SK-N-SH (cell line): Measurements from ENCODE around the gene TRMU. TPM values are rescaled to one million over a fixed set of nuclear protein-coding genes. Genes with fewer than 3 reads are reported as not detected.

Experiments used
- CTCF ChIA-PET: fragments of 300-600, 350-600 bp; formaldehyde crosslinking; extraction: SDS; loops from one replicate; lab custom pipeline; 2021; lab: Yijun Ruan, JAX
- POLR2A ChIA-PET: fragments of 350-600 bp; sonication (Branson Sonifier 250); formaldehyde crosslinking; extraction: SDS; loops from one replicate; lab custom pipeline; 2020; ENCODE audit warnings: antibody characterized with exemption, inconsistent platforms; lab: Yijun Ruan, JAX
- DNase-seq: peaks from one replicate; pipeline ENCODE4 v3.0.0; 2012
- H2AFZ ChIP-seq: fragments of 200-600 bp; sonication (generic); 2 replicates; pipeline ENCODE4 v1.8.1; 2016; ENCODE audit warnings: antibody characterized with exemption, mild to moderate bottlenecking, low read depth
- H3F3A ChIP-seq: fragments of 200-600 bp; sonication (generic); replicated peaks from 2 replicates; pipeline ENCODE3; 2016; ENCODE audit warnings: antibody characterized with exemption, mild to moderate bottlenecking; ENCODE audit not compliant: insufficient read depth
- H3K27ac ChIP-seq, 2 experiments: fragments of 200-500 bp in 1 of 2; fragments of 200-600 bp in 1 of 2; sonication (Bioruptor generic) in 1 of 2; sonication (generic), shearing (Covaris generic) in 1 of 2; 2 replicates each; pipeline versions ENCODE4 v1.5.1 to v1.6.1; 2014 to 2016; ENCODE audit warnings: low read depth in 2 of 2, inconsistent platforms in 1 of 2, low read length in 1 of 2, mild to moderate bottlenecking in 1 of 2, mixed read lengths in 1 of 2
- H3K27me3 ChIP-seq: fragments of 200-600 bp; sonication (generic), shearing (Covaris generic); 2 replicates; pipeline ENCODE4 v1.6.1; 2016; ENCODE audit warnings: mixed run types; ENCODE audit not compliant: insufficient read depth
- H3K36me3 ChIP-seq, 2 experiments: fragments of 200-500 bp in 1 of 2; fragments of 200-600 bp in 1 of 2; sonication (Bioruptor generic) in 1 of 2; sonication (generic) in 1 of 2; replicated peaks in 1 of 2; 2 replicates each; pipeline versions ENCODE3 to v1.5.1; 2014 to 2016; ENCODE audit warnings: low read length in 1 of 2, mild to moderate bottlenecking in 1 of 2; ENCODE audit not compliant: insufficient read depth in 2 of 2, control insufficient read depth in 1 of 2
- H3K4me1 ChIP-seq, 2 experiments: fragments of 200-500 bp in 1 of 2; fragments of 200-600 bp in 1 of 2; sonication (Bioruptor generic) in 1 of 2; sonication (generic), shearing (Covaris generic) in 1 of 2; 2 replicates each; pipeline versions ENCODE4 v1.5.1 to v1.6.1; 2014 to 2016; ENCODE audit warnings: low read depth in 1 of 2, low read length in 1 of 2, mixed run types in 1 of 2; ENCODE audit not compliant: insufficient read depth in 2 of 2, control insufficient read depth in 1 of 2
- H3K4me2 ChIP-seq: fragments of 200-600 bp; sonication (generic), shearing (Covaris generic); 2 replicates; pipeline ENCODE4 v1.6.1; 2017; ENCODE audit warnings: mixed run types
- H3K4me3 ChIP-seq, 2 experiments: fragments of 200-500 bp in 1 of 2; fragments of 200-600 bp in 1 of 2; sonication (Bioruptor generic) in 1 of 2; sonication (generic), shearing (Covaris generic) in 1 of 2; 2 replicates each; pipeline versions ENCODE4 v1.5.1 to v1.8.1; 2014 to 2016; ENCODE audit warnings: low read depth in 2 of 2, inconsistent platforms in 1 of 2, low read length in 1 of 2, mild to moderate bottlenecking in 1 of 2, mixed read lengths in 1 of 2, moderate library complexity in 1 of 2
- H3K79me2 ChIP-seq: fragments of 200-600 bp; sonication (generic); 2 replicates; pipeline ENCODE4 v1.8.1; 2017; ENCODE audit warnings: mild to moderate bottlenecking; ENCODE audit not compliant: insufficient read depth
- H3K9ac ChIP-seq: fragments of 200-600 bp; sonication (generic); 2 replicates; pipeline ENCODE4 v1.6.1; 2017; ENCODE audit warnings: mixed run types
- H3K9me2 ChIP-seq: fragments of 200-600 bp; sonication (generic); 2 replicates; pipeline ENCODE4 v1.6.1; 2017; ENCODE audit warnings: mixed run types
- H3K9me3 ChIP-seq: fragments of 200-600 bp; sonication (generic); 2 replicates; pipeline ENCODE4 v1.6.1; 2017; ENCODE audit warnings: mixed run types, mild to moderate bottlenecking, moderate library complexity
- H4K20me1 ChIP-seq: fragments of 200-600 bp; sonication (generic); 2 replicates; pipeline ENCODE4 v1.6.1; 2017; ENCODE audit warnings: mild to moderate bottlenecking, mixed run types; ENCODE audit not compliant: insufficient read depth
- CHD2 ChIP-seq: fragments of 150-350 bp; IDR thresholded peaks from 2 replicates; pipeline ENCODE4 v1.6.1; 2018; ENCODE audit warnings: low read length; ENCODE audit not compliant: partially characterized antibody
- EZH2phosphoT487 ChIP-seq: fragments of 200-600 bp; sonication (generic); IDR thresholded peaks from 2 replicates; pipeline ENCODE4 v1.6.1; 2017; ENCODE audit warnings: low read depth, mixed run types, mild to moderate bottlenecking, antibody characterized with exemption, moderate library complexity, borderline replicate concordance
- FOSL2 ChIP-seq: IDR thresholded peaks from 2 replicates; pipeline ENCODE4 v1.4.0; 2012; ENCODE audit warnings: low read depth, mild to moderate bottlenecking, moderate library complexity, borderline replicate concordance
- GABPA ChIP-seq: IDR thresholded peaks from 2 replicates; pipeline ENCODE4 v1.4.0; 2012; ENCODE audit warnings: low read depth, mild to moderate bottlenecking
- JUND ChIP-seq: IDR thresholded peaks from 2 replicates; pipeline ENCODE4 v1.4.0; 2012
- NRF1 ChIP-seq: IDR thresholded peaks from 2 replicates; pipeline ENCODE4 v1.6.1; 2012; ENCODE audit warnings: low read depth, mild to moderate bottlenecking, low read length
- RAD21 ChIP-seq: IDR thresholded peaks from 2 replicates; pipeline ENCODE4 v1.6.1; 2012; ENCODE audit warnings: mild to moderate bottlenecking, low read length
- REST ChIP-seq: IDR thresholded peaks from 2 replicates; pipeline ENCODE4 v1.6.1; 2012; ENCODE audit warnings: mild to moderate bottlenecking, low read depth, low read length, moderate library complexity
- RFX5 ChIP-seq: IDR thresholded peaks from 2 replicates; pipeline ENCODE4 v1.6.1; 2012; ENCODE audit warnings: mild to moderate bottlenecking, improper control_type of control experiment, low read length
- RXRA ChIP-seq: IDR thresholded peaks from 2 replicates; pipeline ENCODE4 v1.4.0; 2012; ENCODE audit warnings: low read depth, mild to moderate bottlenecking, borderline replicate concordance
- SMC3 ChIP-seq: IDR thresholded peaks from 2 replicates; pipeline ENCODE4 v1.6.1; 2012; ENCODE audit warnings: low read depth, low read length, improper control_type of control experiment
- TAF1 ChIP-seq: IDR thresholded peaks from 2 replicates; pipeline ENCODE4 v1.6.1; 2012; ENCODE audit warnings: low read depth, mild to moderate bottlenecking, low read length, moderate library complexity, borderline replicate concordance
- TCF12 ChIP-seq: IDR thresholded peaks from 2 replicates; pipeline ENCODE4 v1.4.0; 2012
- USF2 ChIP-seq: fragments of 150-350 bp; IDR thresholded peaks from 2 replicates; pipeline ENCODE4 v1.6.1; 2017; ENCODE audit warnings: antibody characterized with exemption, low read length, low read depth, borderline replicate concordance
- YY1 ChIP-seq: IDR thresholded peaks from 2 replicates; pipeline ENCODE4 v1.4.0; 2012; ENCODE audit warnings: low read depth, mild to moderate bottlenecking
- ZBTB33 ChIP-seq: IDR thresholded peaks from 2 replicates; pipeline ENCODE4 v1.4.0; 2012; ENCODE audit warnings: low read depth, borderline replicate concordance
- WGBS: methylation state at CpG from one replicate; pipeline ENCODE4 v1.1.6; 2017; ENCODE audit warnings: low lambda C conversion rate; 5-methylcytosine and 5-hydroxymethylcytosine counted together
- polyA plus RNA-seq, 3 experiments: library from polyadenylated mRNA; depleted of rRNA; stranded (reverse); fragments of >200 nt; gene quantifications; 2 replicates each; pipeline ENCODE4 v1.2.3, GENCODE V29; 2012
- TF ChIP-seq, protein P1 (sequence below): fragments of 200-600 bp; sonication (generic); IDR thresholded peaks from 2 replicates; pipeline ENCODE4 v1.6.1; 2017; ENCODE audit warnings: antibody characterized with exemption, mild to moderate bottlenecking, moderate library complexity

Gene TRMU
- polyA plus RNA-seq, 1 of the 3 experiments (the other 2 are of a cell fraction) = 47.1 TPM

GRCh38 chr22:46354993-46355305 is 19.4 kb downstream of the TRMU start:
- CTCF ChIA-PET = interaction anchor here (0.7 to 8.4 kb wide), 19 partner anchors 9 to 360 kb away, joined by 3 to 70 read pairs (median 4); no protein-coding TSS in a partner anchor
- DNase-seq = no peak
- no peaks in the 10 kb centered on the region for H3K4me1 ChIP-seq
- no peak overlapping the region for H3K9ac ChIP-seq
- H3F3A ChIP-seq = no peaks in the 10 kb centered on the region
- H3K4me2 ChIP-seq = no peak overlapping the region
- no peaks in the 10 kb centered on the region for H3K9me2 ChIP-seq
- no peak overlapping the region for H3K4me3 ChIP-seq
- no peaks in the 10 kb centered on the region for H3K27me3 ChIP-seq
- H3K79me2 ChIP-seq = no peaks in the 10 kb centered on the region
- H3K9me3 ChIP-seq = no peaks in the 10 kb centered on the region
- H2AFZ ChIP-seq = no peak overlapping the region
- 74% methylated on average over 5 of the region's 7 CpGs for WGBS
- peaks cover 3 to 69% of the 10 kb centered on the region in 2 experiments for H3K36me3 ChIP-seq
- POLR2A ChIA-PET = interaction anchor here (0.6 to 1.4 kb wide), 2 partner anchors 13 to 188 kb away, joined by 3 read pairs; no protein-coding TSS in a partner anchor
- H4K20me1 ChIP-seq = peaks cover 24% of the 10 kb centered on the region; the same call in 1 of the 2 replicates
- H3K27ac ChIP-seq = no peak overlapping the region
- TF ChIP-seq NRF1 = no peak
- TF ChIP-seq RAD21 = no peak
- no peak for TF ChIP-seq USF2
- TF ChIP-seq RXRA = no peak
- no peak for TF ChIP-seq TCF12
- no peak for TF ChIP-seq GABPA
- no peak for TF ChIP-seq RFX5
- TF ChIP-seq EZH2phosphoT487 = no peak
- no peak for TF ChIP-seq YY1
- TF ChIP-seq ZBTB33 = no peak
- no peak for TF ChIP-seq JUND
- no peak for TF ChIP-seq FOSL2
- no peak for TF ChIP-seq TAF1

DNA sequence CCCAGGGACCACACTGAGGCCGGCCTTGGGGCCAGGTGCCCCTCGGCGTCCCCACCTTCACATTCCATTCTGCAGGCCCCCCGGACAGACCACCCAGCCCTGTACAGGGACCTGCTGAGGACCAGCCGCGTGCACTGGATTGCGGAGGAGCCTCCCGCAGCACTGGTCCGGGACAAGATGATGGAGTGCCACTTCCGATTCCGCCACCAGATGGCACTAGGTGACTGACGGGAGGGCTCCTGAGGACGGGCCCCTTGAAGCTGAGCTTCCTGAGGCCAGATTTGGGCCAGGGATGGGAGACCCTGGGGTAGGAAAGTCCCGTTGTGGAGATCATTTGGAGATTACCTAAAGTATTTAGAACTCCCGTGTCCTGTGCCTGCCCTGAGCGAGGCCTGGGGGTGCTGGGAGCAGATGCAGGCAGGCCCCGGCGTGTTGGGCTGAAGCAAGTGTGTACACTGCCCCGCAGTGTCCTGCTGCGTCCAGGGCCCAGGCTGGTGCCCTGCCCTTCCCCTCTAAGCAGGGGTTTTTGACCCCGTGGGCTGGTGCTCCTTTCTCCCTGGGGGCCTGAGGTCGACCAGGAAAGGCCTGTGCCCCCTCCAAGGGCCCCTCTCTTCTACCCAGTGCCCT is 20.0 kb downstream of the TRMU start:
- ChIA-PET CTCF (interaction anchor here (0.6 to 8.4 kb wide), 22 partner anchors 8 to 361 kb away, joined by 3 to 70 read pairs (median 4); partner anchors contain the start of gene TRMU), POLR2A (interaction anchor here (0.5 kb wide), 1 partner anchor 582 kb away, joined by 4 read pairs; no protein-coding TSS in a partner anchor)
- Histone ChIP-seq H3K27ac (no peak overlapping the region), H3K9ac (no peak overlapping the region), H3K9me2 (no peaks in the 10 kb centered on the region), H3K4me3 (no peak overlapping the region; a peak in 1 of 4 replicates), H2AFZ (no peak overlapping the region), H3K4me2 (no peak overlapping the region), H3K79me2 (no peaks in the 10 kb centered on the region), H3K4me1 (no peaks in the 10 kb centered on the region), H3F3A (no peaks in the 10 kb centered on the region), H3K27me3 (no peaks in the 10 kb centered on the region), H3K9me3 (no peaks in the 10 kb centered on the region), H3K36me3 (peaks cover 3 to 63% of the 10 kb centered on the region in 2 experiments), H4K20me1 (peaks cover 24% of the 10 kb centered on the region; the same call in 1 of the 2 replicates)
- WGBS = 30% methylated on average over 7 of the region's 22 CpGs
- TF ChIP-seq REST (no peak), SMC3 (peak; percentile 79), CHD2 (no peak), RAD21 (peak; percentile 81)
- TF ChIP-seq, protein P1, sequence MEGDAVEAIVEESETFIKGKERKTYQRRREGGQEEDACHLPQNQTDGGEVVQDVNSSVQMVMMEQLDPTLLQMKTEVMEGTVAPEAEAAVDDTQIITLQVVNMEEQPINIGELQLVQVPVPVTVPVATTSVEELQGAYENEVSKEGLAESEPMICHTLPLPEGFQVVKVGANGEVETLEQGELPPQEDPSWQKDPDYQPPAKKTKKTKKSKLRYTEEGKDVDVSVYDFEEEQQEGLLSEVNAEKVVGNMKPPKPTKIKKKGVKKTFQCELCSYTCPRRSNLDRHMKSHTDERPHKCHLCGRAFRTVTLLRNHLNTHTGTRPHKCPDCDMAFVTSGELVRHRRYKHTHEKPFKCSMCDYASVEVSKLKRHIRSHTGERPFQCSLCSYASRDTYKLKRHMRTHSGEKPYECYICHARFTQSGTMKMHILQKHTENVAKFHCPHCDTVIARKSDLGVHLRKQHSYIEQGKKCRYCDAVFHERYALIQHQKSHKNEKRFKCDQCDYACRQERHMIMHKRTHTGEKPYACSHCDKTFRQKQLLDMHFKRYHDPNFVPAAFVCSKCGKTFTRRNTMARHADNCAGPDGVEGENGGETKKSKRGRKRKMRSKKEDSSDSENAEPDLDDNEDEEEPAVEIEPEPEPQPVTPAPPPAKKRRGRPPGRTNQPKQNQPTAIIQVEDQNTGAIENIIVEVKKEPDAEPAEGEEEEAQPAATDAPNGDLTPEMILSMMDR = peak; percentile 78
- peak; percentile 92 for DNase-seq
